DMS114 treated with DMSO at 0.1 percent for 48 hours (cell line): ENCODE measurements around the gene FXYD6.

ENCODE experiments used
- DNase-seq: peaks from one replicate; lab custom pipeline; 2025; ENCODE audit not compliant: unreplicated experiment; lab: John Stamatoyannopoulos, UW

The FXYD6 gene

GRCh38 chr11:117796456-117796871, 80.0 kb downstream of the FXYD6 start:
- no peak for DNase-seq

DNA sequence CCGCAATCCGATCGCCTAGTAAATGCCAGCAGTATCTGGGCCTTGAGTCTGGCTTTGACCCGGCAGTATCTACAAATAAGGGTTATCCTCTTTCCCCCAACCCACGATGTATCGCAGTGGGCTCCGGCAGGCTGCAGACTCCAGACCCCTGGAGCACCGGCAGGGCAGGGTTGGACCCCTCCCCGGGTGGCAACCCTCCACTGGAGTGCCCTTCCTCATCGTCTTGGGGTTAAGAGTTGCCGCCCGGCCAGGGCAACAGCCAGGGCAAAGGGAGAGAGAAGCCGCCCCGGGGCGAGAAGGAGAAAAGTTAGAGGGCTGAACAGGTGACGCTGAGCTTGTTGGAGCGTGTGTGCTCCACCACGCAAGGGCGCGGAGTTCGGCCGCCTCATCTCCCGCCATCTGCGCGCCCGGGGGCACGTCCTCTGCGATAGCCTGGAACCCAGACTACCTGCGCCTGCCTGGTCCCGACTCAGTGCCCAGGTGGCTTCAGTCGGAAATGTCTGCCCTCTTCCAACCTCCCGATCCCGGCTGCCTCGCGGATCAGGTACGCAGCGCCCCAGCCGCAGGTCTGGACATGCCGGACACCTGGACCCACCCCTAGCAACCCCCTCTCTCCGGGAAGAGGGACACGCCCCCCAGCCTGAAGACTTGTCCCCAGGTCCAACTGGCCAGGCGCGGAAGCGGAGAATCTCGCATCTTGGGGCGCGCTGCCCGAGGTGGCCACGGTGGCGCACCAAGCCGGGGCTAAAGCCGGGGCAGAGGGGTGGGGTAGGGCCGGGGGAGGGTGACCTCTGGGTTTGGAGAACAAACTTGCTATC, 80.6 kb downstream of the FXYD6 start:
- no peak for DNase-seq

GRCh38 chr11:117794772-117795629, 81.5 kb downstream of the FXYD6 start:
- DNase-seq = no peak

- DNase-seq = no peak
These were observed 82.3 kb downstream of the FXYD6 start for GRCh38 chr11:117794135-117794534.

DNA sequence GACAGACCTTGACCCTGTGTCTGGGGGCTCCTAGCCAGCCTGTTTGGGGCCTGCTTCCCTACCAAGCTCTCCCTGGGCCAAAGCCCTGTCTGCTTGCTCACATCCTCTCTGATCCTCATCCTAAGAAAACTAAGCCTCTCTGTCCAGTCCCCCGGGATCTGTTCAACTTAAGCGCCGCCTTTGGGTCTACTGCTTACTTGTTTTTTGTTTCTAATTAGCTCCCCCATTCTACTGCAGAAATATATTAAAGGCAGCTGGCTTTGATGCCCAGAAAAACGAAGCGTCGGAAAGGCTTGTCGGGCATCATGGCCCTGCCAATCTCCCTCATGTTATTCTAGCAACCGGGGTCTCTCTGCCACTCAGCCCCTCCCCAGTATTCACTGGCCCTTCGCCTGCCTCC, 82.9 kb downstream of the FXYD6 start:
- no peak for DNase-seq

GRCh38 chr11:117792992-117793391, 83.5 kb downstream of the FXYD6 start:
- DNase-seq = no peak

DNA sequence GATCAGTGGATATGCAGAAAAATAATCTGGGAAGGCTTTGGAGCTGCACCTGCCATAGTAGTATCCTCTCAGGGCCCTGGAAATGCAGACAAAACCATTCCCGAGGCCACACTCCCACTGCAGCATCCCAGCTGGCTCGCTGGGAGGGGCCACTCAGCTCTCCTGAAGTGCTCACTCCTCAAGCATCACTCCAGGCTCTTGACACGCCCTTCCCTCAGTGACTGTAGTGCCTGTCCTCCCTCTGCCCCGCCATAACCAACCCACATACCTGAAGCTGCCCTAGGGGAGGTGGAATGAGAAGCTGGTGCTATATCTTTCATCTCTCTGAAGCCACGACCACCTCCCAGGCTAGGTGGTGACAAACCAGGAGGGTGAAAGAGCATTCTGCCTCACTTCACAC, 84.2 kb downstream of the FXYD6 start:
- no peak for DNase-seq

DNA sequence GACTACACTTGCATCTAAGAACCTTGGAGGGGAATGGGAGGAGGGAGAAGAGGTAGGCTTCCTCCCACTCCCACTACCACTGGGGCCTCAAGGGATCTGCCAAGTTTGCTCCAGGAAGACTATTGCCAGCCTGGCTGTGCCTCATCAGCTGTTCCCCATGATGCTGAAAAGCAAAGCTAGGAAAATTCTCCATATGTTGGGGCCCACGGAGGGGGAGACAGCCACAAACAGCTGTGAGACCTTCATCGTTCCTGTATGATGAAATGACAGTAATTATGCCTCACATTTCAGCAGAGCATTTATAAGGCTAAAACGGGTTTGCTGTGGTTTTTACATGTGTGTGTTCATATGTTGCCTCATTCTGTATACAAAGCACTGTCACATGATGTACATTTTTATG, 86.2 kb downstream of the FXYD6 start:
- DNase-seq = no peak

DNA sequence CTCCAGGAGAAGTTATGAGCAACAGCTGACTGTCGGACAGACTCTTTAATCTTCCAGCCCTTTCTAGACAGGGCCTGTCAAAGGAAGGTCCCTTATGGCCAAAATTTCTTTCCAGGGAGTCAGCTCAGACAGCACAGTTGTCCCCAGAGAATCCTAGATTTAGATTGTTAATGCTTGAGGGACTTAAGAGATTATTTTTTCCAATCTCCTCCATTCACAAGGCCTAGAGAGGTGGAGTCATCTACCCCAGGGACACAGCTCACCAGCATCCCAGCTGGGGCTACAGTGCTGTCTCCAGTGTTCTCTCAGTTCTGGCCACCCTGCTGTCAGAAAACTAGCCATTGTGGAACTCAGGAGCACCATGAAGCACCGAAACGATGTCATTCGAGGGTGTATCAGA, 87.2 kb downstream of the FXYD6 start:
- DNase-seq = no peak
